Heart left ventricle (tissue), 16 donors: ENCODE data around the gene NDUFS8. TPM values are rescaled to one million over a fixed set of nuclear protein-coding genes. Genes with fewer than 3 reads are reported as not detected.
A peak's percentile ranks its signal among the peaks of the same experiment; 100 is the strongest.

Source experiments
- ATAC-seq, 4 donors: fragments of 200-7000 bp; cut with Tn5 transposase; one replicate each; pipeline ENCODE4 v1.9.1; 2020 to 2022; ENCODE audit warnings: moderate library complexity in 4 of 4, mild to moderate bottlenecking in 3 of 4, moderate number of reproducible peaks in 1 of 4
- DNase-seq, 5 donors: peaks; one replicate each; pipeline ENCODE4 v3.0.0-alpha.2; 2020
- H3K27ac ChIP-seq, 12 donors: fragments of 200-600 bp; sonication (generic) in 4 of 12; one replicate each; pipeline versions ENCODE4 v1.5.0 to v1.8.0; 2016 to 2022; ENCODE audit warnings: mild to moderate bottlenecking in 2 of 12
- H3K27me3 ChIP-seq, 9 donors: fragments of 200-600 bp; sonication (generic) in 2 of 9; one replicate each; pipeline versions ENCODE4 v1.5.1 to v1.8.0; 2016 to 2022; ENCODE audit warnings: mild to moderate bottlenecking in 3 of 9
- H3K36me3 ChIP-seq, 9 donors: fragments of 200-600 bp; sonication (generic) in 2 of 9; one replicate each; pipeline versions ENCODE4 v1.5.0 to v1.8.0; 2018 to 2022; ENCODE audit warnings: mild to moderate bottlenecking in 2 of 9
- H3K4me1 ChIP-seq, 12 donors: fragments of 200-600 bp; sonication (generic) in 4 of 12; one replicate each; pipeline versions ENCODE4 v1.5.0 to v1.8.0; 2016 to 2022; ENCODE audit warnings: mild to moderate bottlenecking in 3 of 12
- H3K4me3 ChIP-seq, 12 donors: fragments of 200-600 bp; sonication (generic) in 4 of 12; one replicate each; pipeline versions ENCODE4 v1.5.0 to v1.8.0; 2017 to 2022; ENCODE audit warnings: mild to moderate bottlenecking in 9 of 12, moderate library complexity in 4 of 12
- H3K9me3 ChIP-seq, 12 donors: fragments of 200-600 bp; sonication (generic) in 4 of 12; one replicate each; pipeline versions ENCODE4 v1.5.0 to v1.8.0; 2016 to 2022; ENCODE audit warnings: mild to moderate bottlenecking in 1 of 12
- POLR2A ChIP-seq, 2 donors: fragments of 450-650 bp; IDR thresholded peaks; one replicate each; pipeline ENCODE4 v1.6.1; 2017; ENCODE audit warnings: antibody characterized with exemption in 2 of 2, mild to moderate bottlenecking in 2 of 2, moderate library complexity in 2 of 2
- WGBS, 4 donors: extraction: QIAGEN DNeasy Blood & Tissue Kit in 2 of 4; methylation state at CpG; one replicate each; pipeline versions ENCODE4 v1.1.5 to v1.1.7; 2013 to 2018; 5-methylcytosine and 5-hydroxymethylcytosine counted together
- intact Hi-C, 10 donors: fragments of 100-400 bp; cut with DNase I; formaldehyde crosslinking; loops; one replicate each; pipeline versions ENCODE4 v1.11.1 to v1.14.2; 2022
- polyA plus RNA-seq, 2 donors: library from polyadenylated mRNA; stranded (reverse); fragments of 200-250 nt; gene quantifications; one replicate each; pipeline ENCODE4 v1.2.3, GENCODE V29; 2013
- total RNA-seq, 9 donors: library from RNA; depleted of rRNA in 2 of 9; stranded (reverse); fragments of >200 nt in 2 of 9; fragmentation: NEBNext Ultra II Directional in 3 of 9; extraction: Animal tissue kit (Norgen Biotek cat#: 25700) in 3 of 9; gene quantifications; one replicate each; pipeline versions ENCODE4 v1.1.0 to v1.2.4, GENCODE V29; 2016 to 2023
- TF ChIP-seq, protein P1 (sequence below), 12 donors: fragments of 200-600 bp; sonication (generic) in 4 of 12; IDR thresholded peaks; one replicate each; pipeline versions ENCODE4 v1.5.0 to v1.8.0; 2018 to 2022; ENCODE audit warnings: antibody characterized with exemption in 12 of 12, mild to moderate bottlenecking in 5 of 12
- donor health status: ischemic (EF 13 %, LVEDD 7.1; RV severe dilation, severe dysfunction).
- donor health status: healthy with polysubstance abuse.
- donor health status: DM: no; HTN: yes; CAD: no.
- donor health status: DM: no; HTN: no; CAD: no.
- donor health status: ischemic (EF 25% LVEDD 6.9; RV normal size, moderate dysfunction).
- donor health status: ischemic (EF 25% LVEDD 5.7; RV mildly dilated, moderate dysfunction).
- donor health status: healthy.
- donor health status: DM: yes; HTN: yes; CAD: no.
- donor health status: ischemic (EF 35%, LVEDD 5.7; RV mildly dilated, moderate dysfunction).
- donor health status: nonischemic (EF 11% LVEDD 7.7; RV severe dilation, severe dysfunction).
- donor health status: DM: yes; HTN: yes; CAD: no.
- donor health status: PGD.
- donor health status: ischemic (EF 29% LVEDD 5.4; RV normal size, mild dysfunction).
- donor health status: nonischemic (EF 23%, LVEDD 6.1; RV moderate dilation, normal function).

Gene NDUFS8
- total and polyA plus RNA-seq, 11 donors = 262 to 948 (median 365) TPM

DNA sequence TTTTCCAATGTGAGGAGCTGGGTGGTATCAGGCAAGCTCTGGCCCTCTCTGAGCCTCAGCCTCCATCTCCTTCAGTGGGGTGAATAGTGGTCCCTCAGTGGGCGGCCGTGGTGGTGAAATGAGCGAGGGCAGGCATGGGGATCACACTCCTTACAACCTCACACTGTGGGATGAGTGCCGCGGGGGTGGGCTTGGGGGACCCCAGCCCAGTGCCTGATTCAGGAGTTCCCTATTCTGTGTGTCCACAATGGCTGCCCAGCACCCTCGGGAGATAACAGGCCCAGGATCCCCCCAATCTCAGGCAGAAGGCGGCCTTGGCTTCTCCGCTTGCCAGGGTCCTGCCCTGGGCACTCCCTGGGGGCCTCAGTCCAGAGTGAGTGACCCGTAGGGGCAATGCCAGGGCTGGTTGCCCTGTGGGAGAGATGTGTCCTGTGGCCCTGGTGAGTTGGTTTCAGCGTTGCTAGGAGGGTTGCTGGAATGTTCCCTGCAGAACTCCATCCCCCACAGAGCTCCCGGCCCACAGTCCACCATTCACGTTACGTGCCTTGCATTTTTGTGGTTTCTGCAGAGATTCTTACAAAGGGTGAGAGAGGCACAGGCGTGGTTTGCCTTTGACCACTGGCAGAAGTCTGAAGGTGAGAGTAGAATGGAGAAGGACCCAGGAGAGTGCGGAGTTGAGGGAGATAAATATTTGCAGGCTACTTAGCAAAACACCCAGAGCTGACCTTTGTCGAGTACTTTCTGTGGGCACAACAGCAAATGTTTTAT, 17.5 kb upstream of the NDUFS8 start:
- Histone ChIP-seq H3K27ac (peak overlapping the region in 3 of 12 donors; percentile 22 to 85 (median 29)), H3K4me3 (no peak overlapping the region), H3K27me3 (no peaks in the 10 kb centered on the region), H3K36me3 (no peaks in the 10 kb centered on the region), H3K9me3 (no peaks in the 10 kb centered on the region), H3K4me1 (peaks cover 0 to 72% (median 22%) of the 10 kb centered on the region in 12 donors)
- no peak for DNase-seq
- ATAC-seq = no peak
- intact Hi-C loops = loop anchor here in 1 of 10 donors (10.0 kb wide), 1 partner anchor 192 kb away; no protein-coding TSS in a partner anchor
- WGBS, 4 donors = 82 to 87% (median 85%) methylated on average over 11 to 16 of the region's 16 CpGs
- TF ChIP-seq, protein P1, sequence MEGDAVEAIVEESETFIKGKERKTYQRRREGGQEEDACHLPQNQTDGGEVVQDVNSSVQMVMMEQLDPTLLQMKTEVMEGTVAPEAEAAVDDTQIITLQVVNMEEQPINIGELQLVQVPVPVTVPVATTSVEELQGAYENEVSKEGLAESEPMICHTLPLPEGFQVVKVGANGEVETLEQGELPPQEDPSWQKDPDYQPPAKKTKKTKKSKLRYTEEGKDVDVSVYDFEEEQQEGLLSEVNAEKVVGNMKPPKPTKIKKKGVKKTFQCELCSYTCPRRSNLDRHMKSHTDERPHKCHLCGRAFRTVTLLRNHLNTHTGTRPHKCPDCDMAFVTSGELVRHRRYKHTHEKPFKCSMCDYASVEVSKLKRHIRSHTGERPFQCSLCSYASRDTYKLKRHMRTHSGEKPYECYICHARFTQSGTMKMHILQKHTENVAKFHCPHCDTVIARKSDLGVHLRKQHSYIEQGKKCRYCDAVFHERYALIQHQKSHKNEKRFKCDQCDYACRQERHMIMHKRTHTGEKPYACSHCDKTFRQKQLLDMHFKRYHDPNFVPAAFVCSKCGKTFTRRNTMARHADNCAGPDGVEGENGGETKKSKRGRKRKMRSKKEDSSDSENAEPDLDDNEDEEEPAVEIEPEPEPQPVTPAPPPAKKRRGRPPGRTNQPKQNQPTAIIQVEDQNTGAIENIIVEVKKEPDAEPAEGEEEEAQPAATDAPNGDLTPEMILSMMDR (IDR thresholded peaks at IDR 0.05) = no peak
- TF ChIP-seq POLR2A (IDR thresholded peaks at IDR 0.05) = no peak

DNA sequence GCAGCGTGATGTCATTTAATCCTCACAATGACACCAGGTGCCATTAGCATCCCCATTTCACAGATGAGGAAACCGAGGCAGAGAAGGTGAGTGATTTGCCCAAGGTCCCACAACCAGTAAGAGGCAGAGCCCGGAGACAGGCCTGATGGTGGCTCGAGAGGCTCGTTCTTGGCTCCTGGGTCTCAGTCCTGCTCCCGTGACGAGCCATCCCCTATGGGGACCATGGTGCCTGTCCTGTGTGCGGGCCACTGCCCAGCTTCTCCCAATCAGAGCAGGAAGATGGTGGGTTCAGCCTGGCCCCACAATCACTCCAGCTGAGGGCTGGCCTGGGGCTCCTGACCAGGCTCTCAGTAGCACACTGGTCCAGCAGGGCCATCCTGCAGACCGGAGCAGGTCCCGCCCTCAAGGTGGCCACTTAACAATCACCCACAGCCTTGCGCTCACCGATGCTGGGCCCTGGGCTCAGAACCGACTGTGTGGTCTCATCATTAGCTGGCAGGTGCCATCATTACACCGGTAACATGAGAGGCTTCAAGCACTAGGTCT, 16.8 kb upstream of the NDUFS8 start:
- TF ChIP-seq POLR2A (IDR thresholded peaks at IDR 0.05) = no peak
- TF ChIP-seq, protein P1 (IDR thresholded peaks at IDR 0.05) = no peak
- no peak for DNase-seq
- Histone ChIP-seq H3K36me3 (no peaks in the 10 kb centered on the region), H3K27me3 (no peaks in the 10 kb centered on the region), H3K27ac (peak overlapping the region in 1 of 12 donors; percentile 51), H3K4me3 (no peak overlapping the region), H3K4me1 (peaks cover 0 to 65% (median 20%) of the 10 kb centered on the region in 12 donors), H3K9me3 (no peaks in the 10 kb centered on the region)
- 90 to 93% (median 92%) methylated on average over 14 of the region's 14 CpGs for WGBS, 4 donors
- no peak for ATAC-seq
- intact Hi-C loops = loop anchor here in 1 of 10 donors (10.0 kb wide), 1 partner anchor 191 kb away; no protein-coding TSS in a partner anchor

DNA sequence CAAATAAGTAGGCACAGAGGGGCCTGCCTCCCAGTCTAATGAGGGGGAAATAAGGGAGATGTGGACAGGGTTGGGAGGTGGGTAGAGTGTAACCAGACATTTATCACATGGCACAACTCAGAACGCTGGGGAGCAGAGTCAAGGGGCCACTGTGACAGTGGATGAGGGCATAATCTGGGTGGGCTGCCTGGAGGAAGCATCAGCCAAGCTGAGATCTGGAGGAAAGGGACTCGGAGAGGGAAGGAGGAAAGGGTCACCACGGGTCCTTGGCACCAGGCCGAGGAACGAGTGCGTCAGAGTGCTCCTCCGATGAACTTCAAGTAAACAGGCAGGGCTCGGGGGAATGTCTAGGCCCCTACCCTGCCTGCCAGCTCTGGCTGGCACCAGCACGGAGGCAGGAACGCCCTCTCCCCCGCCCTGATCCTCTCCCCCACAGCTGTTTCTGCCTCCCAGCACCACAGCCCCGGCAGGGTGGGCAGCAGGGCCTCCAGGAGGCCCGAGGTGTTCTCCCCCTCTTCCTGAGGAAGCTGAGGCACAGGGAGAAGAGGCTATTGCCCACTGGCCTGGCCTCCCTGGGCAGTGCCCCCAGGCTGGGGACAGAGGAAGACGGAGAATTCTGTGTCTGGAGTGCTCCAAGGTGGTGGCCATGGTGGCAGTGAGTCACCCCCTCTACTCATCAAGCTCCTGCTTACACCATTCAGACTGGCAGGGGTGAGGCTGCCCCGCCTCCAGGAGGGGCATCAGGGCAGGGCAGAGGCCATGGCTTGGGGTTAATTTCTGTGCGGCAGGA, 16.1 kb upstream of the NDUFS8 start:
- no peak for ATAC-seq
- 51 to 63% (median 59%) methylated on average over 10 to 16 of the region's 16 CpGs for WGBS, 4 donors
- intact Hi-C loops = loop anchor here in 1 of 10 donors (10.0 kb wide), 1 partner anchor 190 kb away; no protein-coding TSS in a partner anchor
- no peak for DNase-seq
- no peak for TF ChIP-seq POLR2A (IDR thresholded peaks at IDR 0.05)
- TF ChIP-seq, protein P1 (IDR thresholded peaks at IDR 0.05) = no peak
- Histone ChIP-seq H3K27ac (peak overlapping the region in 1 of 12 donors; percentile 51), H3K4me1 (peaks cover 0 to 58% (median 19%) of the 10 kb centered on the region in 12 donors), H3K27me3 (no peaks in the 10 kb centered on the region), H3K4me3 (no peak overlapping the region), H3K36me3 (no peaks in the 10 kb centered on the region), H3K9me3 (no peaks in the 10 kb centered on the region)
